WTC11 (cell line): ENCODE results near the gene JMJD6.
"Not testable (repeated sequence)": the region's sequence is repeated elsewhere in the genome, so short reads cannot be mapped to it uniquely, and the experiment has no call there.

Source experiments
- ATF3 ChIP-seq: sonication (generic); formaldehyde crosslinking; conservative IDR thresholded peaks from 2 replicates; pipeline ENCODE4 v1.8.1; 2022; ENCODE audit warnings: mild to moderate bottlenecking, missing genetic modification reagents
- CTCF ChIP-seq: fragments of 200-600 bp; IDR thresholded peaks from 2 replicates; pipeline ENCODE4 v1.8.0; 2022; ENCODE audit warnings: antibody characterized with exemption
- E2F5 ChIP-seq: sonication (generic); formaldehyde crosslinking; IDR thresholded peaks from 2 replicates; pipeline ENCODE4 v1.8.1; 2022; ENCODE audit warnings: mild to moderate bottlenecking, moderate library complexity, missing genetic modification reagents
- KAT7 ChIP-seq: sonication (generic); formaldehyde crosslinking; IDR thresholded peaks from 2 replicates; pipeline ENCODE4 v1.8.1; 2023; ENCODE audit warnings: missing genetic modification reagents, mild to moderate bottlenecking, borderline replicate concordance
- NFYB ChIP-seq: sonication (generic); formaldehyde crosslinking; conservative IDR thresholded peaks from 2 replicates; pipeline ENCODE4 v1.8.0; 2022; ENCODE audit warnings: low read depth, missing genetic modification reagents
- NR2C2 ChIP-seq: sonication (generic); formaldehyde crosslinking; IDR thresholded peaks from 2 replicates; pipeline ENCODE4 v1.8.0; 2022; ENCODE audit warnings: mild to moderate bottlenecking, missing genetic modification reagents
- TEAD4 ChIP-seq: sonication (generic); formaldehyde crosslinking; IDR thresholded peaks from 2 replicates; pipeline ENCODE4 v1.8.0; 2022; ENCODE audit warnings: mild to moderate bottlenecking, missing genetic modification reagents
- ZNF512 ChIP-seq: sonication (generic); formaldehyde crosslinking; IDR thresholded peaks from 2 replicates; pipeline ENCODE4 v1.8.1; 2022; ENCODE audit warnings: missing genetic modification reagents, borderline replicate concordance
- TF ChIP-seq, protein P1 (sequence below): sonication (generic); formaldehyde crosslinking; conservative IDR thresholded peaks from 2 replicates; pipeline ENCODE4 v1.8.1; 2023; ENCODE audit warnings: mild to moderate bottlenecking, low read depth, missing genetic modification reagents, moderate library complexity
- TF ChIP-seq, protein P2 (sequence below): sonication (generic); formaldehyde crosslinking; IDR thresholded peaks from 2 replicates; pipeline ENCODE4 v1.8.1; 2022; ENCODE audit warnings: low read depth, missing genetic modification reagents, borderline replicate concordance

- TF ChIP-seq CTCF; KAT7; E2F5 (CRISPR knock-in tag); NFYB (CRISPR knock-in tag); TEAD4; ZNF512 (CRISPR knock-in tag); NR2C2 (CRISPR knock-in tag); ATF3 (CRISPR knock-in tag): not testable (repeated sequence)
- TF ChIP-seq, protein P1, sequence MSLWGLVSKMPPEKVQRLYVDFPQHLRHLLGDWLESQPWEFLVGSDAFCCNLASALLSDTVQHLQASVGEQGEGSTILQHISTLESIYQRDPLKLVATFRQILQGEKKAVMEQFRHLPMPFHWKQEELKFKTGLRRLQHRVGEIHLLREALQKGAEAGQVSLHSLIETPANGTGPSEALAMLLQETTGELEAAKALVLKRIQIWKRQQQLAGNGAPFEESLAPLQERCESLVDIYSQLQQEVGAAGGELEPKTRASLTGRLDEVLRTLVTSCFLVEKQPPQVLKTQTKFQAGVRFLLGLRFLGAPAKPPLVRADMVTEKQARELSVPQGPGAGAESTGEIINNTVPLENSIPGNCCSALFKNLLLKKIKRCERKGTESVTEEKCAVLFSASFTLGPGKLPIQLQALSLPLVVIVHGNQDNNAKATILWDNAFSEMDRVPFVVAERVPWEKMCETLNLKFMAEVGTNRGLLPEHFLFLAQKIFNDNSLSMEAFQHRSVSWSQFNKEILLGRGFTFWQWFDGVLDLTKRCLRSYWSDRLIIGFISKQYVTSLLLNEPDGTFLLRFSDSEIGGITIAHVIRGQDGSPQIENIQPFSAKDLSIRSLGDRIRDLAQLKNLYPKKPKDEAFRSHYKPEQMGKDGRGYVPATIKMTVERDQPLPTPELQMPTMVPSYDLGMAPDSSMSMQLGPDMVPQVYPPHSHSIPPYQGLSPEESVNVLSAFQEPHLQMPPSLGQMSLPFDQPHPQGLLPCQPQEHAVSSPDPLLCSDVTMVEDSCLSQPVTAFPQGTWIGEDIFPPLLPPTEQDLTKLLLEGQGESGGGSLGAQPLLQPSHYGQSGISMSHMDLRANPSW (CRISPR knock-in tag), result not testable (repeated sequence)
- TF ChIP-seq, protein P2, sequence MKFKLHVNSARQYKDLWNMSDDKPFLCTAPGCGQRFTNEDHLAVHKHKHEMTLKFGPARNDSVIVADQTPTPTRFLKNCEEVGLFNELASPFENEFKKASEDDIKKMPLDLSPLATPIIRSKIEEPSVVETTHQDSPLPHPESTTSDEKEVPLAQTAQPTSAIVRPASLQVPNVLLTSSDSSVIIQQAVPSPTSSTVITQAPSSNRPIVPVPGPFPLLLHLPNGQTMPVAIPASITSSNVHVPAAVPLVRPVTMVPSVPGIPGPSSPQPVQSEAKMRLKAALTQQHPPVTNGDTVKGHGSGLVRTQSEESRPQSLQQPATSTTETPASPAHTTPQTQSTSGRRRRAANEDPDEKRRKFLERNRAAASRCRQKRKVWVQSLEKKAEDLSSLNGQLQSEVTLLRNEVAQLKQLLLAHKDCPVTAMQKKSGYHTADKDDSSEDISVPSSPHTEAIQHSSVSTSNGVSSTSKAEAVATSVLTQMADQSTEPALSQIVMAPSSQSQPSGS (CRISPR knock-in tag), result not testable (repeated sequence)
Observed at GRCh38 chr17:76698466-76698977, 27.9 kb downstream of the JMJD6 start.
